VCaP (cell line): ENCODE measurements around the gene RBM38.
"Not testable (repeated sequence)": the region's sequence is repeated elsewhere in the genome, so short reads cannot be mapped to it uniquely, and the experiment has no call there.

Source experiments
- H3K27ac ChIP-seq: fragments of 450-650 bp; 2 replicates; pipeline ENCODE4 v1.5.1; 2017
- CTCF ChIP-seq: fragments of 450-650 bp; conservative IDR thresholded peaks from 2 replicates; pipeline ENCODE4 v1.5.1; 2017; ENCODE audit warnings: mild to moderate bottlenecking, moderate library complexity

Gene RBM38

GRCh38 chr20:57414867-57415592, 23.8 kb downstream of the RBM38 start:
- H3K27ac ChIP-seq = no peak overlapping the region
- TF ChIP-seq CTCF = no peak

- no peak overlapping the region for H3K27ac ChIP-seq
- no peak for TF ChIP-seq CTCF
Observed at GRCh38 chr20:57415771-57416170, 24.6 kb downstream of the RBM38 start.

- no peak overlapping the region for H3K27ac ChIP-seq
- TF ChIP-seq CTCF = no peak
Observed at GRCh38 chr20:57416296-57417022, 25.3 kb downstream of the RBM38 start.

GRCh38 chr20:57417051-57417689, 26.0 kb downstream of the RBM38 start:
- TF ChIP-seq CTCF = no peak
- H3K27ac ChIP-seq = no peak overlapping the region

- no peak overlapping the region for H3K27ac ChIP-seq
- TF ChIP-seq CTCF = no peak
Observed at GRCh38 chr20:57417830-57418780, 26.9 kb downstream of the RBM38 start.

GRCh38 chr20:57419479-57419878, 28.3 kb downstream of the RBM38 start:
- not testable (repeated sequence) for H3K27ac ChIP-seq

GRCh38 chr20:57420571-57421252, 29.5 kb downstream of the RBM38 start:
- H3K27ac ChIP-seq = no peak overlapping the region
- TF ChIP-seq CTCF = no peak
